HEK293T (cell line): ENCODE measurements around the gene CHP1.
"Not testable (repeated sequence)": the region's sequence is repeated elsewhere in the genome, so short reads cannot be mapped to it uniquely, and the experiment has no call there.

Experiments used
- CTCF ChIA-PET: fragments of 350-600 bp; formaldehyde crosslinking; extraction: SDS; loops from one replicate; lab custom pipeline; 2021; ENCODE audit warnings: antibody characterized with exemption, inconsistent platforms; lab: Yijun Ruan, JAX
- POLR2A ChIA-PET: fragments of 350-600 bp; formaldehyde crosslinking; extraction: SDS; loops from one replicate; lab custom pipeline; 2020; ENCODE audit warnings: antibody characterized with exemption, inconsistent platforms; lab: Yijun Ruan, JAX
- DNase-seq: peaks from one replicate; pipeline ENCODE4 v3.0.0; 2012; ENCODE audit warnings: mixed read lengths; ENCODE audit errors: extremely low spot score
- ARNT ChIP-seq: fragments of 450-650 bp; IDR thresholded peaks from 2 replicates; pipeline ENCODE4 v1.6.1; 2017; ENCODE audit warnings: mild to moderate bottlenecking
- BHLHE40 ChIP-seq: fragments of 450-650 bp; IDR thresholded peaks from 2 replicates; pipeline ENCODE4 v1.6.1; 2016; ENCODE audit warnings: mild to moderate bottlenecking, moderate library complexity, borderline replicate concordance
- CTBP1 ChIP-seq: fragments of 450-650 bp; IDR thresholded peaks from 2 replicates; pipeline ENCODE4 v1.6.1; 2016; ENCODE audit warnings: borderline replicate concordance
- ELF4 ChIP-seq: fragments of 450-650 bp; IDR thresholded peaks from 2 replicates; pipeline ENCODE4 v1.6.1; 2017; ENCODE audit warnings: antibody characterized with exemption
- FOXA1 ChIP-seq: fragments of 450-650 bp; IDR thresholded peaks from 2 replicates; pipeline ENCODE4 v1.6.1; 2016; ENCODE audit warnings: mild to moderate bottlenecking
- FOXK2 ChIP-seq: fragments of 450-650 bp; IDR thresholded peaks from 2 replicates; pipeline ENCODE4 v1.6.1; 2016; ENCODE audit warnings: mild to moderate bottlenecking
- FOXM1 ChIP-seq: fragments of 450-650 bp; IDR thresholded peaks from 2 replicates; pipeline ENCODE4 v1.6.1; 2017; ENCODE audit warnings: mild to moderate bottlenecking, borderline replicate concordance
- HDGF ChIP-seq: fragments of 450-650 bp; IDR thresholded peaks from 2 replicates; pipeline ENCODE4 v1.6.1; 2017; ENCODE audit warnings: antibody characterized with exemption, borderline replicate concordance
- L3MBTL2 ChIP-seq: fragments of 450-650 bp; conservative IDR thresholded peaks from 2 replicates; pipeline ENCODE4 v1.6.1; 2016; ENCODE audit warnings: mild to moderate bottlenecking
- LEF1 ChIP-seq: fragments of 450-650 bp; IDR thresholded peaks from 2 replicates; pipeline ENCODE4 v1.6.1; 2017; ENCODE audit warnings: mild to moderate bottlenecking, borderline replicate concordance
- NFRKB ChIP-seq: fragments of 450-650 bp; IDR thresholded peaks from 2 replicates; pipeline ENCODE4 v1.6.1; 2016; ENCODE audit warnings: mild to moderate bottlenecking, moderate library complexity
- SP1 ChIP-seq: fragments of 450-650 bp; IDR thresholded peaks from 2 replicates; pipeline ENCODE4 v1.6.1; 2017
- SUZ12 ChIP-seq: fragments of 450-650 bp; IDR thresholded peaks from 2 replicates; pipeline ENCODE4 v1.6.1; 2016; ENCODE audit warnings: mild to moderate bottlenecking
- TARDBP ChIP-seq: fragments of 450-650 bp; IDR thresholded peaks from 2 replicates; pipeline ENCODE4 v1.6.1; 2016
- ZNF384 ChIP-seq: fragments of 450-650 bp; IDR thresholded peaks from 2 replicates; pipeline ENCODE4 v1.6.1; 2016
- TF ChIP-seq, protein P1 (sequence below): fragments of 450-650 bp; IDR thresholded peaks from 2 replicates; pipeline ENCODE4 v1.6.1; 2016

CHP1 gene

GRCh38 chr15:41231422-41232226 is 556 bp downstream of the CHP1 start:
- TF ChIP-seq BHLHE40: no peak
- TF ChIP-seq LEF1: no peak
- no peak for TF ChIP-seq ELF4
- no peak for TF ChIP-seq FOXA1
- no peak for TF ChIP-seq ARNT
- no peak for TF ChIP-seq SUZ12
- TF ChIP-seq TARDBP: no peak
- no peak for TF ChIP-seq CTBP1
- no peak for TF ChIP-seq SP1
- no peak for DNase-seq
- POLR2A ChIA-PET: interaction anchor here (1.0 to 1.3 kb wide), 4 partner anchors 52 to 279 kb away, joined by 4 to 7 read pairs (median 6); partner anchors contain the start of genes CHAC1, NUSAP1 and OIP5
- CTCF ChIA-PET: interaction anchor here (0.8 kb wide), 1 partner anchor 18 kb away, joined by 4 read pairs; no protein-coding TSS in a partner anchor

GRCh38 chr15:41233367-41233771 is 2.3 kb downstream of the CHP1 start:
- DNase-seq: no peak
- TF ChIP-seq CTBP1 (no peak), FOXK2 (no peak), FOXM1 (no peak), FOXA1 (no peak), HDGF (no peak), SUZ12 (no peak), NFRKB (no peak), SP1 (no peak), ARNT (no peak), TARDBP (no peak), LEF1 (no peak), L3MBTL2 (no peak), ELF4 (no peak), ZNF384 (no peak), BHLHE40 (no peak)
- TF ChIP-seq, protein P1, sequence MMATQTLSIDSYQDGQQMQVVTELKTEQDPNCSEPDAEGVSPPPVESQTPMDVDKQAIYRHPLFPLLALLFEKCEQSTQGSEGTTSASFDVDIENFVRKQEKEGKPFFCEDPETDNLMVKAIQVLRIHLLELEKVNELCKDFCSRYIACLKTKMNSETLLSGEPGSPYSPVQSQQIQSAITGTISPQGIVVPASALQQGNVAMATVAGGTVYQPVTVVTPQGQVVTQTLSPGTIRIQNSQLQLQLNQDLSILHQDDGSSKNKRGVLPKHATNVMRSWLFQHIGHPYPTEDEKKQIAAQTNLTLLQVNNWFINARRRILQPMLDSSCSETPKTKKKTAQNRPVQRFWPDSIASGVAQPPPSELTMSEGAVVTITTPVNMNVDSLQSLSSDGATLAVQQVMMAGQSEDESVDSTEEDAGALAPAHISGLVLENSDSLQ: no peak
- CTCF ChIA-PET: no interaction called here
- POLR2A ChIA-PET: interaction anchor here (2.0 kb wide), 1 partner anchor 99 kb away, joined by 7 read pairs; the partner anchor contains the start of genes NUSAP1 and OIP5

- POLR2A ChIA-PET, CTCF ChIA-PET, DNase-seq: not testable (repeated sequence)
Measured at GRCh38 chr15:41235228-41235627, 4.2 kb downstream of the CHP1 start.

- no peak for TF ChIP-seq ZNF384
- TF ChIP-seq ELF4: no peak
- TF ChIP-seq HDGF: no peak
- TF ChIP-seq FOXK2: no peak
- TF ChIP-seq LEF1: no peak
- no peak for TF ChIP-seq FOXA1
- TF ChIP-seq SUZ12: no peak
- TF ChIP-seq FOXM1: no peak
- no peak for DNase-seq
- ChIA-PET CTCF (no interaction called here), POLR2A (no interaction called here)
Measured at GRCh38 chr15:41235929-41236328, 4.9 kb downstream of the CHP1 start.

GRCh38 chr15:41238100-41238499 is 7.0 kb downstream of the CHP1 start:
- TF ChIP-seq FOXA1: no peak
- TF ChIP-seq SUZ12: no peak
- no peak for TF ChIP-seq BHLHE40
- no peak for TF ChIP-seq ARNT
- TF ChIP-seq NFRKB: no peak
- TF ChIP-seq ELF4: no peak
- no peak for TF ChIP-seq FOXM1
- TF ChIP-seq, protein P1: no peak
- TF ChIP-seq CTBP1: no peak
- TF ChIP-seq FOXK2: no peak
- no peak for TF ChIP-seq L3MBTL2
- no peak for TF ChIP-seq SP1
- TF ChIP-seq LEF1: no peak
- TF ChIP-seq HDGF: no peak
- TF ChIP-seq TARDBP: no peak
- no peak for TF ChIP-seq ZNF384
- DNase-seq: no peak
- CTCF ChIA-PET: no interaction called here
- POLR2A ChIA-PET: interaction anchor here (1.2 kb wide), 1 partner anchor 94 kb away, joined by 4 read pairs; the partner anchor contains the start of genes NUSAP1 and OIP5

DNA sequence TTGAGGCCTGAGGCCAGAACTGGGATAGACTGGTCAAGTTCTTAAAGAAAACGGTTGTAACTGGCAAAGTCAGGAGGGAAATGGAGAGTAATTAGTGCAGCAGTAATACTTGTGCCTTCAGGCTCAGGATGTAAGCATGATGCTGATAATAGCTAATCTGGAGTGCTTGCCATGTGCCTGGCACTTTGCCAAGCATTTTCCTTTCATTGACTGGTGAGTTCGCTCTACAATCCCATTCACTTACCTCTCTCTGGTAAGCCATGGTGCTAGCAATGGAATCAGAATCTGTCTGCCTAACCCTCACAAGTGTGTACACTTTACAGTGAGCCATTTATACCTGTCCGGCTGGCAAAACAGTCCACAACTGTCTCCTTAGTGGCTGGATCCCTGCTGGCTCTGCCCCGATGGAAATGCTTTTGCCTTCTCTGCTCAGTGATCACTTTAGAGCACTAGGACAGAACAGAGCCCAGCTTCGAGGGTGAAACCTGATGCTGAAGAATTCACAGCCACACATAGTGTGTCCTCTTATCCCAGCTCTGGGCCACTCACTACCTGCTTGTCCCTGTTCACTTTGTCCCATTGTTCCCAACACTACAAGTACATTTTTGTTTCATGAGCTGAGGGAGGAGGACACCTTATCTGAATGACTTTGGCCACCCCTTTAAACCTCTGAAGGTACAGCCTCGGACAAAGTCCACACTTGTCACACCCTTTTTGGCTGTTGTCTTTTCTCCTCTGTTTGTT is 10.3 kb downstream of the CHP1 start:
- POLR2A ChIA-PET: no interaction called here
- DNase-seq: no peak
- TF ChIP-seq FOXK2 (no peak), ELF4 (no peak), ZNF384 (no peak), L3MBTL2 (no peak), FOXM1 (no peak), SP1 (no peak), FOXA1 (no peak), CTBP1 (no peak), HDGF (no peak), SUZ12 (no peak)
- TF ChIP-seq, protein P1: no peak
- CTCF ChIA-PET: no interaction called here

DNA sequence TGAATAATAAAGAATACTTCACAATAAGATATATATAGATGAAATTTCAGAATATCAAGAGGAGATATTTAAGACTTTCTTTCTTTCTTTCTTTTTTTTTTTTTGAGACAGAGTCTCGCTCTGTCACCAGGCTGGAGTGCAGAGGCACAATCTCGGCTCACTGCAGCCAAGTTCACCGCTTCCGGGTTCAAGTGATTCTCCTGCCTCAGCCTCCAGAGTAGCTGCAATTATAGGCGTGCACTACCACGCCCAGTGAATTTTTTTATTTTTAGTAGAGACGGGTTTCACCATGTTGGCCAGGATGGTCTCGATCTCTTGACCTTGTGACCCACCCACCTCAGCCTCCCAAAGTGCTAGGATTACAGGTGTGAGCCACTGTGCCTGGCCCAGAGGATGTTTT is 19.7 kb downstream of the CHP1 start:
- DNase-seq, CTCF ChIA-PET, POLR2A ChIA-PET: not testable (repeated sequence)
